HL-60 (cell line): ENCODE results near the gene LRRTM4.

Source experiments
- DNase-seq, 2 experiments: peaks; one replicate each; pipeline ENCODE4 v3.0.0-alpha.2; 2010 to 2020; ENCODE audit warnings: low read depth in 1 of 2, low spot score in 1 of 2
- H3K27ac ChIP-seq: fragments of 250-450 bp; sonication (Bioruptor Pico); replicated peaks from 2 replicates; pipeline ENCODE4 v1.5.1; 2020; ENCODE audit warnings: mild to moderate bottlenecking, moderate library complexity
- H3K27me3 ChIP-seq: fragments of 250-450 bp; sonication (Bioruptor Pico); 2 replicates; pipeline ENCODE4 v1.5.1; 2021; ENCODE audit warnings: mild to moderate bottlenecking, moderate library complexity; ENCODE audit not compliant: insufficient read depth, poor library complexity, severe bottlenecking
- H3K4me3 ChIP-seq: replicated peaks from 2 replicates; pipeline ENCODE4 v1.5.1; 2011; ENCODE audit warnings: mild to moderate bottlenecking, control low read depth, low read length; ENCODE audit not compliant: insufficient read depth
- GABPA ChIP-seq: IDR thresholded peaks from 2 replicates; pipeline ENCODE4 v1.6.1; 2012; ENCODE audit warnings: low read depth
- POLR2AphosphoS5 ChIP-seq: IDR thresholded peaks from 2 replicates; pipeline ENCODE4 v1.6.1; 2012; ENCODE audit warnings: low read depth
- SPI1 ChIP-seq: IDR thresholded peaks from 2 replicates; pipeline ENCODE4 v1.6.1; 2012; ENCODE audit warnings: low read depth, mild to moderate bottlenecking, borderline replicate concordance
- TF ChIP-seq, protein P1 (sequence below): IDR thresholded peaks from 2 replicates; pipeline ENCODE4 v1.6.1; 2012; ENCODE audit warnings: low read depth; ENCODE audit not compliant: insufficient replicate concordance
- TF ChIP-seq, protein P2 (sequence below): IDR thresholded peaks from one replicate; pipeline ENCODE4 v1.5.1; 2011; ENCODE audit warnings: low read length, control low read depth, inconsistent platforms; ENCODE audit not compliant: insufficient read depth

Gene LRRTM4

DNA sequence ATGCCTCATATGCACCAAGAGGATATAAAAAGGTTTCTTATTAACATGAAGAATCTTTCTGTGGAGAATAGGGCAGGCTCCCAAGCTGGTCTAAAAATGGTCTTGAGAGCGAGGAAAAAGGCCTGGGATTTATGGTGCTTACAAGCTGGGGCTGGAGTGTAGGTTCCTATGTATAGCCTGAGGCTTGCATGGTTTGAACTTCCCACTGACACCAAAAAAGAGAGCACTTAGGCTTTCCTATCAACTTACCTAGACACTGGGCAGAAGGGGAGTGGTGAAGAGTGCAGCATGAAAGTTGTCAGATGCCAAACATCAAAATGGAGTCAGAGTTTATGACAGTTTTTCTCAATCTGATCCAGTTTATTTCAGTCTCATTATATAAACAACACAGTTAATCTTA is 784.6 kb downstream of the LRRTM4 start:
- no peak overlapping the region for H3K4me3 ChIP-seq
- no peak for DNase-seq
- H3K27me3 ChIP-seq, result no peaks in the 10 kb centered on the region
- no peak overlapping the region for H3K27ac ChIP-seq
- TF ChIP-seq GABPA (no peak), SPI1 (no peak), POLR2AphosphoS5 (no peak)
- TF ChIP-seq, protein P1, sequence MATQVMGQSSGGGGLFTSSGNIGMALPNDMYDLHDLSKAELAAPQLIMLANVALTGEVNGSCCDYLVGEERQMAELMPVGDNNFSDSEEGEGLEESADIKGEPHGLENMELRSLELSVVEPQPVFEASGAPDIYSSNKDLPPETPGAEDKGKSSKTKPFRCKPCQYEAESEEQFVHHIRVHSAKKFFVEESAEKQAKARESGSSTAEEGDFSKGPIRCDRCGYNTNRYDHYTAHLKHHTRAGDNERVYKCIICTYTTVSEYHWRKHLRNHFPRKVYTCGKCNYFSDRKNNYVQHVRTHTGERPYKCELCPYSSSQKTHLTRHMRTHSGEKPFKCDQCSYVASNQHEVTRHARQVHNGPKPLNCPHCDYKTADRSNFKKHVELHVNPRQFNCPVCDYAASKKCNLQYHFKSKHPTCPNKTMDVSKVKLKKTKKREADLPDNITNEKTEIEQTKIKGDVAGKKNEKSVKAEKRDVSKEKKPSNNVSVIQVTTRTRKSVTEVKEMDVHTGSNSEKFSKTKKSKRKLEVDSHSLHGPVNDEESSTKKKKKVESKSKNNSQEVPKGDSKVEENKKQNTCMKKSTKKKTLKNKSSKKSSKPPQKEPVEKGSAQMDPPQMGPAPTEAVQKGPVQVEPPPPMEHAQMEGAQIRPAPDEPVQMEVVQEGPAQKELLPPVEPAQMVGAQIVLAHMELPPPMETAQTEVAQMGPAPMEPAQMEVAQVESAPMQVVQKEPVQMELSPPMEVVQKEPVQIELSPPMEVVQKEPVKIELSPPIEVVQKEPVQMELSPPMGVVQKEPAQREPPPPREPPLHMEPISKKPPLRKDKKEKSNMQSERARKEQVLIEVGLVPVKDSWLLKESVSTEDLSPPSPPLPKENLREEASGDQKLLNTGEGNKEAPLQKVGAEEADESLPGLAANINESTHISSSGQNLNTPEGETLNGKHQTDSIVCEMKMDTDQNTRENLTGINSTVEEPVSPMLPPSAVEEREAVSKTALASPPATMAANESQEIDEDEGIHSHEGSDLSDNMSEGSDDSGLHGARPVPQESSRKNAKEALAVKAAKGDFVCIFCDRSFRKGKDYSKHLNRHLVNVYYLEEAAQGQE, result no peak
- TF ChIP-seq, protein P2, sequence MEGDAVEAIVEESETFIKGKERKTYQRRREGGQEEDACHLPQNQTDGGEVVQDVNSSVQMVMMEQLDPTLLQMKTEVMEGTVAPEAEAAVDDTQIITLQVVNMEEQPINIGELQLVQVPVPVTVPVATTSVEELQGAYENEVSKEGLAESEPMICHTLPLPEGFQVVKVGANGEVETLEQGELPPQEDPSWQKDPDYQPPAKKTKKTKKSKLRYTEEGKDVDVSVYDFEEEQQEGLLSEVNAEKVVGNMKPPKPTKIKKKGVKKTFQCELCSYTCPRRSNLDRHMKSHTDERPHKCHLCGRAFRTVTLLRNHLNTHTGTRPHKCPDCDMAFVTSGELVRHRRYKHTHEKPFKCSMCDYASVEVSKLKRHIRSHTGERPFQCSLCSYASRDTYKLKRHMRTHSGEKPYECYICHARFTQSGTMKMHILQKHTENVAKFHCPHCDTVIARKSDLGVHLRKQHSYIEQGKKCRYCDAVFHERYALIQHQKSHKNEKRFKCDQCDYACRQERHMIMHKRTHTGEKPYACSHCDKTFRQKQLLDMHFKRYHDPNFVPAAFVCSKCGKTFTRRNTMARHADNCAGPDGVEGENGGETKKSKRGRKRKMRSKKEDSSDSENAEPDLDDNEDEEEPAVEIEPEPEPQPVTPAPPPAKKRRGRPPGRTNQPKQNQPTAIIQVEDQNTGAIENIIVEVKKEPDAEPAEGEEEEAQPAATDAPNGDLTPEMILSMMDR, result no peak

DNA sequence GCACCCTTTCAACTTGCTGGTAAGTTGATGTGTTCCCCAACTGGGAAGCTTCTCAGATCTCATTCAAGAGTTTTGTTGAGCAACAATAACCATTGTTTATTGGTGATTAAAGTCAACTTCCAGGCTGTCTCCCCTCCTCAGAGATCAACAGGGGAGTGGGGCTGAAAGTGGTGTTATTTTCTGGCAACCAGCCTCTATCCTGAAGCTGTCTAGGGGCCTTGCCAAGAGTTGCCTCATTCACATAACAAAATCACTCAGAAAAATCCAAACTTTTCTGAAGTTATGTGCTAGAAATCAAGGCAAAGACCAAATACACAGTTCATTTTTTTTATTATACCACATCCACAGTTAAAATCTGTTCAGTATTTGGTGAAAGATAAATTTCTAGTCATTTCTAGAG is 788.4 kb downstream of the LRRTM4 start:
- no peaks in the 10 kb centered on the region for H3K27me3 ChIP-seq
- H3K4me3 ChIP-seq, result no peak overlapping the region
- no peak overlapping the region for H3K27ac ChIP-seq
- no peak for DNase-seq
- TF ChIP-seq SPI1 (no peak), POLR2AphosphoS5 (no peak), GABPA (no peak)
- TF ChIP-seq, protein P2, result no peak
- TF ChIP-seq, protein P1, result no peak

DNA sequence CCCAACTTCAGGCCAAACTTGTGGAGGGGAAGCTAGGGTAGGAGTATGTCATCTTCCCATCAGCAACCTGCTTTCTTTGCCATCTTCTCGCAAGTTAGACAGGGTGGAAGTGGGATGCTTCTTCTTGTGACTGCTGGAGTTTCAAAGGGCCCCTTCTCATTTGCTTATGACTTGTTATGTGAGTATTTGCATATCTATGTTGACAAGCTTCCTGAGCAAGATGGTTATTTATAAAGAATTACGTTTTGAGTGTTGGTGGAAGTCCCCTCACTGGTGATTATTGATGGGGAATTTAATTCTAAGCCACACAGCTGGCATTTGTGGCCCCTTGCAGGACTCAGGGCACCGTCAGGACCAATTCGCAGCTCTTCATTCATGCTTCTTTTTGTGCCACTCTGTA is 791.0 kb downstream of the LRRTM4 start:
- H3K27ac ChIP-seq, result no peak overlapping the region
- H3K4me3 ChIP-seq, result no peak overlapping the region
- DNase-seq, result no peak
- H3K27me3 ChIP-seq, result no peaks in the 10 kb centered on the region
- TF ChIP-seq, protein P2, result no peak
- TF ChIP-seq POLR2AphosphoS5 (no peak), GABPA (no peak)
- TF ChIP-seq, protein P1, result no peak
